ENCODE results near the gene HSD17B13. TPM values are rescaled to one million over a fixed set of nuclear protein-coding genes. Genes with fewer than 3 reads are reported as not detected.

Gene HSD17B13
- total RNA-seq, 1 experiment from 2014 or later: 0.13 TPM

DNA sequence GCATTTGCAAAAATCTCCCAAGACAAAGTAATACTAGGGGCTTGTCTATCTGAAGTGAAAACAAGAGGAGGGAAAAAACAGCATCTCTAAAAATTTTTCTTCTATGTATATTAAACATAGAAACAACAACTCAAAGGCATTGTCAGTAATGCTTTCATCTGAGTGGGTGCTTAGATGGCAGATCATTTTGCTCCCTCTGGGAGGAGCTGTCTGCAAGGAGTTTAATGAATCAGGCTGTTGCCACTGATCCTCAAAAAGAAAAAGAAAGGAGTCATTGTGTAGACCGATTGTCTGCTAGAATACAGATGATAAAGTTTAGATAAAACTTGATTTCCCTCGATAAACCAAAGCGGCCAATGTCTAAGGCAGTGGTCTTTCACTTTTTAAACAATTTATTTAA lies 52.5 kb downstream of the HSD17B13 start:
- H3K4me1 ChIP-seq (ENCODE audit: control insufficient read depth, insufficient read depth, low read length): no peaks in the 10 kb centered on the region
- no peaks in the 10 kb centered on the region for H3K9me3 ChIP-seq (ENCODE audit: control insufficient read depth, insufficient read depth, low read depth, low read length)
- intact Hi-C loops (cut with micrococcal nuclease; ENCODE audit: unreplicated experiment): loop anchor here (2.0 to 5.0 kb wide), 2 partner anchors 92 to 197 kb away; no protein-coding TSS in a partner anchor
- ChIA-PET POLR2A (no interaction called here), CTCF (no interaction called here)
- TF ChIP-seq REST (IDR thresholded peaks at IDR 0.05; ENCODE audit: insufficient read depth in 1 of 2, low read depth in 2 of 2, low read length in 1 of 2): no peak
- no peak for TF ChIP-seq SIN3A (IDR thresholded peaks at IDR 0.05; ENCODE audit: borderline replicate concordance, insufficient read depth, low read depth, low read length)
- TF ChIP-seq CTCF (IDR thresholded peaks at IDR 0.05): peak; percentile 62; the same call in 1 of the 2 replicates
- no peak overlapping the region for H3K4me3 ChIP-seq (ENCODE audit: low read depth in 2 of 2, low read length in 2 of 2)
- no peaks in the 10 kb centered on the region for H3K27me3 ChIP-seq (ENCODE audit: control insufficient read depth, insufficient read depth, low read length)
- DNase-seq (ENCODE audit: low read depth, low spot score): no peak
- ATAC-seq: peak; percentile 78
- BruUV-seq (replicated peaks): no TSS peak
- H3K27ac ChIP-seq (ENCODE audit: low read length): no peak overlapping the region
- in situ Hi-C loops (cut with HindIII; ENCODE audit: low pct_unique_long_range_greater_than_20kb, low sequenced_read_pairs): no loop called here
- H3K36me3 ChIP-seq (ENCODE audit: control insufficient read depth, insufficient read depth, low read length): no peaks in the 10 kb centered on the region

- BruUV-seq (replicated peaks): no TSS peak
- Histone ChIP-seq H3K9me3 (ENCODE audit: control insufficient read depth, insufficient read depth, low read depth, low read length) (no peaks in the 10 kb centered on the region), H3K36me3 (ENCODE audit: control insufficient read depth, insufficient read depth, low read length) (no peaks in the 10 kb centered on the region), H3K4me1 (ENCODE audit: control insufficient read depth, insufficient read depth, low read length) (no peaks in the 10 kb centered on the region), H3K27ac (ENCODE audit: low read length) (no peak overlapping the region), H3K27me3 (ENCODE audit: control insufficient read depth, insufficient read depth, low read length) (no peaks in the 10 kb centered on the region), H3K4me3 (ENCODE audit: low read depth in 2 of 2, low read length in 2 of 2) (no peak overlapping the region)
- ChIA-PET POLR2A (interaction anchor here (0.6 kb wide), 1 partner anchor 16 kb away, joined by 7 read pairs; no protein-coding TSS in a partner anchor), CTCF (no interaction called here)
- DNase-seq (ENCODE audit: low read depth, low spot score) (no peak), ATAC-seq (no peak)
- TF ChIP-seq TCF7L2 (IDR thresholded peaks at IDR 0.05; ENCODE audit: low read depth, low read length): no peak
- no peak for TF ChIP-seq POLR2AphosphoS5 (IDR thresholded peaks at IDR 0.05; ENCODE audit: low read depth, low read length)
- TF ChIP-seq CTCF (IDR thresholded peaks at IDR 0.05): no peak
- no peak for TF ChIP-seq SIN3A (IDR thresholded peaks at IDR 0.05; ENCODE audit: borderline replicate concordance, insufficient read depth, low read depth, low read length)
- TF ChIP-seq REST (IDR thresholded peaks at IDR 0.05; ENCODE audit: insufficient read depth in 1 of 2, low read depth in 2 of 2, low read length in 1 of 2): no peak
- intact Hi-C loops (cut with micrococcal nuclease; ENCODE audit: unreplicated experiment): no loop called here
- in situ Hi-C loops (cut with HindIII; ENCODE audit: low pct_unique_long_range_greater_than_20kb, low sequenced_read_pairs): no loop called here
These were observed 54.3 kb downstream of the HSD17B13 start for GRCh38 chr4:87268411-87268810.
